SK-N-SH (cell line): ENCODE results near the gene SMIM8. TPM values are rescaled to one million over a fixed set of nuclear protein-coding genes. Genes with fewer than 3 reads are reported as not detected.

Experiments
- CTCF ChIA-PET: fragments of 300-600, 350-600 bp; formaldehyde crosslinking; extraction: SDS; loops from one replicate; lab custom pipeline; 2021; lab: Yijun Ruan, JAX
- POLR2A ChIA-PET: fragments of 350-600 bp; sonication (Branson Sonifier 250); formaldehyde crosslinking; extraction: SDS; loops from one replicate; lab custom pipeline; 2020; ENCODE audit warnings: antibody characterized with exemption, inconsistent platforms; lab: Yijun Ruan, JAX
- DNase-seq: peaks from one replicate; pipeline ENCODE4 v3.0.0; 2012
- H2AFZ ChIP-seq: fragments of 200-600 bp; sonication (generic); 2 replicates; pipeline ENCODE4 v1.8.1; 2016; ENCODE audit warnings: antibody characterized with exemption, mild to moderate bottlenecking, low read depth
- H3F3A ChIP-seq: fragments of 200-600 bp; sonication (generic); replicated peaks from 2 replicates; pipeline ENCODE3; 2016; ENCODE audit warnings: antibody characterized with exemption, mild to moderate bottlenecking; ENCODE audit not compliant: insufficient read depth
- H3K27ac ChIP-seq, 2 experiments: fragments of 200-500 bp in 1 of 2; fragments of 200-600 bp in 1 of 2; sonication (Bioruptor generic) in 1 of 2; sonication (generic), shearing (Covaris generic) in 1 of 2; 2 replicates each; pipeline versions ENCODE4 v1.5.1 to v1.6.1; 2014 to 2016; ENCODE audit warnings: low read depth in 2 of 2, inconsistent platforms in 1 of 2, low read length in 1 of 2, mild to moderate bottlenecking in 1 of 2, mixed read lengths in 1 of 2
- H3K27me3 ChIP-seq: fragments of 200-600 bp; sonication (generic), shearing (Covaris generic); 2 replicates; pipeline ENCODE4 v1.6.1; 2016; ENCODE audit warnings: mixed run types; ENCODE audit not compliant: insufficient read depth
- H3K36me3 ChIP-seq, 2 experiments: fragments of 200-500 bp in 1 of 2; fragments of 200-600 bp in 1 of 2; sonication (Bioruptor generic) in 1 of 2; sonication (generic) in 1 of 2; replicated peaks in 1 of 2; 2 replicates each; pipeline versions ENCODE3 to v1.5.1; 2014 to 2016; ENCODE audit warnings: low read length in 1 of 2, mild to moderate bottlenecking in 1 of 2; ENCODE audit not compliant: insufficient read depth in 2 of 2, control insufficient read depth in 1 of 2
- H3K4me1 ChIP-seq, 2 experiments: fragments of 200-500 bp in 1 of 2; fragments of 200-600 bp in 1 of 2; sonication (Bioruptor generic) in 1 of 2; sonication (generic), shearing (Covaris generic) in 1 of 2; 2 replicates each; pipeline versions ENCODE4 v1.5.1 to v1.6.1; 2014 to 2016; ENCODE audit warnings: low read depth in 1 of 2, low read length in 1 of 2, mixed run types in 1 of 2; ENCODE audit not compliant: insufficient read depth in 2 of 2, control insufficient read depth in 1 of 2
- H3K4me2 ChIP-seq: fragments of 200-600 bp; sonication (generic), shearing (Covaris generic); 2 replicates; pipeline ENCODE4 v1.6.1; 2017; ENCODE audit warnings: mixed run types
- H3K4me3 ChIP-seq, 2 experiments: fragments of 200-500 bp in 1 of 2; fragments of 200-600 bp in 1 of 2; sonication (Bioruptor generic) in 1 of 2; sonication (generic), shearing (Covaris generic) in 1 of 2; 2 replicates each; pipeline versions ENCODE4 v1.5.1 to v1.8.1; 2014 to 2016; ENCODE audit warnings: low read depth in 2 of 2, inconsistent platforms in 1 of 2, low read length in 1 of 2, mild to moderate bottlenecking in 1 of 2, mixed read lengths in 1 of 2, moderate library complexity in 1 of 2
- H3K79me2 ChIP-seq: fragments of 200-600 bp; sonication (generic); 2 replicates; pipeline ENCODE4 v1.8.1; 2017; ENCODE audit warnings: mild to moderate bottlenecking; ENCODE audit not compliant: insufficient read depth
- H3K9ac ChIP-seq: fragments of 200-600 bp; sonication (generic); 2 replicates; pipeline ENCODE4 v1.6.1; 2017; ENCODE audit warnings: mixed run types
- H3K9me2 ChIP-seq: fragments of 200-600 bp; sonication (generic); 2 replicates; pipeline ENCODE4 v1.6.1; 2017; ENCODE audit warnings: mixed run types
- H3K9me3 ChIP-seq: fragments of 200-600 bp; sonication (generic); 2 replicates; pipeline ENCODE4 v1.6.1; 2017; ENCODE audit warnings: mixed run types, mild to moderate bottlenecking, moderate library complexity
- H4K20me1 ChIP-seq: fragments of 200-600 bp; sonication (generic); 2 replicates; pipeline ENCODE4 v1.6.1; 2017; ENCODE audit warnings: mild to moderate bottlenecking, mixed run types; ENCODE audit not compliant: insufficient read depth
- CHD2 ChIP-seq: fragments of 150-350 bp; IDR thresholded peaks from 2 replicates; pipeline ENCODE4 v1.6.1; 2018; ENCODE audit warnings: low read length; ENCODE audit not compliant: partially characterized antibody
- ELF1 ChIP-seq: IDR thresholded peaks from 2 replicates; pipeline ENCODE4 v1.4.0; 2012
- FOSL2 ChIP-seq: IDR thresholded peaks from 2 replicates; pipeline ENCODE4 v1.4.0; 2012; ENCODE audit warnings: low read depth, mild to moderate bottlenecking, moderate library complexity, borderline replicate concordance
- FOXJ3 ChIP-seq: sonication (generic); formaldehyde crosslinking; IDR thresholded peaks from 2 replicates; pipeline ENCODE4 v1.5.1; 2020; ENCODE audit warnings: mild to moderate bottlenecking, missing genetic modification reagents
- GABPA ChIP-seq: IDR thresholded peaks from 2 replicates; pipeline ENCODE4 v1.4.0; 2012; ENCODE audit warnings: low read depth, mild to moderate bottlenecking
- GATA2 ChIP-seq: sonication (generic); formaldehyde crosslinking; IDR thresholded peaks from 2 replicates; pipeline ENCODE4 v1.5.0; 2020; ENCODE audit warnings: mild to moderate bottlenecking, missing genetic modification reagents
- MAX ChIP-seq: IDR thresholded peaks from 2 replicates; pipeline ENCODE4 v1.4.0; 2012; ENCODE audit warnings: low read depth
- MEF2A ChIP-seq: IDR thresholded peaks from 2 replicates; pipeline ENCODE4 v1.4.0; 2012; ENCODE audit warnings: low read depth, borderline replicate concordance
- MXI1 ChIP-seq: IDR thresholded peaks from 2 replicates; pipeline ENCODE4 v1.6.1; 2012; ENCODE audit warnings: mild to moderate bottlenecking, low read depth, low read length, improper control_type of control experiment
- PBX3 ChIP-seq: IDR thresholded peaks from 2 replicates; pipeline ENCODE4; 2012
- RAD21 ChIP-seq: IDR thresholded peaks from 2 replicates; pipeline ENCODE4 v1.6.1; 2012; ENCODE audit warnings: mild to moderate bottlenecking, low read length
- RCOR1 ChIP-seq: fragments of 150-350 bp; IDR thresholded peaks from 2 replicates; pipeline ENCODE4 v1.6.1; 2017; ENCODE audit warnings: antibody characterized with exemption, low read length
- RFX5 ChIP-seq: IDR thresholded peaks from 2 replicates; pipeline ENCODE4 v1.6.1; 2012; ENCODE audit warnings: mild to moderate bottlenecking, improper control_type of control experiment, low read length
- SIN3A ChIP-seq: IDR thresholded peaks from 2 replicates; pipeline ENCODE4 v1.6.1; 2012; ENCODE audit warnings: low read depth, mild to moderate bottlenecking, low read length, moderate library complexity, borderline replicate concordance
- SMC3 ChIP-seq: IDR thresholded peaks from 2 replicates; pipeline ENCODE4 v1.6.1; 2012; ENCODE audit warnings: low read depth, low read length, improper control_type of control experiment
- TCF12 ChIP-seq: IDR thresholded peaks from 2 replicates; pipeline ENCODE4 v1.4.0; 2012
- TEAD4 ChIP-seq: IDR thresholded peaks from 2 replicates; pipeline ENCODE4 v1.4.0; 2012; ENCODE audit warnings: mild to moderate bottlenecking, borderline replicate concordance; ENCODE audit not compliant: insufficient read depth
- USF1 ChIP-seq: IDR thresholded peaks from 2 replicates; pipeline ENCODE4 v1.4.0; 2012; ENCODE audit warnings: low read depth, borderline replicate concordance
- WGBS: methylation state at CpG from one replicate; pipeline ENCODE4 v1.1.6; 2017; ENCODE audit warnings: low lambda C conversion rate; 5-methylcytosine and 5-hydroxymethylcytosine counted together
- polyA plus RNA-seq, 3 experiments: library from polyadenylated mRNA; depleted of rRNA; stranded (reverse); fragments of >200 nt; gene quantifications; 2 replicates each; pipeline ENCODE4 v1.2.3, GENCODE V29; 2012
- TF ChIP-seq, protein P1 (sequence below): fragments of 200-600 bp; sonication (generic); IDR thresholded peaks from 2 replicates; pipeline ENCODE4 v1.6.1; 2017; ENCODE audit warnings: antibody characterized with exemption, mild to moderate bottlenecking, moderate library complexity
- TF ChIP-seq, protein P2 (sequence below): IDR thresholded peaks from 2 replicates; pipeline ENCODE4 v1.6.1; 2012; ENCODE audit warnings: mild to moderate bottlenecking, low read depth, low read length, moderate library complexity

Gene SMIM8
- polyA plus RNA-seq, 1 of the 3 experiments (the other 2 are of a cell fraction) = 1.6 TPM

GRCh38 chr6:87336367-87336766, 14.0 kb downstream of the SMIM8 start (continued):
- TF ChIP-seq, protein P1, sequence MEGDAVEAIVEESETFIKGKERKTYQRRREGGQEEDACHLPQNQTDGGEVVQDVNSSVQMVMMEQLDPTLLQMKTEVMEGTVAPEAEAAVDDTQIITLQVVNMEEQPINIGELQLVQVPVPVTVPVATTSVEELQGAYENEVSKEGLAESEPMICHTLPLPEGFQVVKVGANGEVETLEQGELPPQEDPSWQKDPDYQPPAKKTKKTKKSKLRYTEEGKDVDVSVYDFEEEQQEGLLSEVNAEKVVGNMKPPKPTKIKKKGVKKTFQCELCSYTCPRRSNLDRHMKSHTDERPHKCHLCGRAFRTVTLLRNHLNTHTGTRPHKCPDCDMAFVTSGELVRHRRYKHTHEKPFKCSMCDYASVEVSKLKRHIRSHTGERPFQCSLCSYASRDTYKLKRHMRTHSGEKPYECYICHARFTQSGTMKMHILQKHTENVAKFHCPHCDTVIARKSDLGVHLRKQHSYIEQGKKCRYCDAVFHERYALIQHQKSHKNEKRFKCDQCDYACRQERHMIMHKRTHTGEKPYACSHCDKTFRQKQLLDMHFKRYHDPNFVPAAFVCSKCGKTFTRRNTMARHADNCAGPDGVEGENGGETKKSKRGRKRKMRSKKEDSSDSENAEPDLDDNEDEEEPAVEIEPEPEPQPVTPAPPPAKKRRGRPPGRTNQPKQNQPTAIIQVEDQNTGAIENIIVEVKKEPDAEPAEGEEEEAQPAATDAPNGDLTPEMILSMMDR = no peak
- TF ChIP-seq MEF2A (no peak), MXI1 (no peak)

DNA sequence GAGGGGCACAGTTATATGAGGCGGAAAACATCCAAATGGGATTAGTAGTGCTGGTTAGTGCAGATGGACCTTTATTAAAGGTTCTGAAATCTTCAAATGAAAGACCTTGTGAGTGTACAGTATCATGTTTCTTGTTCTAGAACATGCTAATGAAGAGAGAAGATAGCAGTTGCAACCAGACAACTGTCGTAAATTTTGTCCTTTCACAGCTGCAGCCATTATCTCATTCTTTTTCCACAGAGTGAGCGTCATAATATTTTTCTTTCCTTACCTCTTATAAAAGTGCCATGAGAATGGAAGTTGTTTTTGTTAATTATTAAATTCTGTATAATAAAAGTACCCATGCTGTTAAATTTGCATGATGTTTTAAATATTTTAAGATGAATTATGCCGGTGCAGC, 17.8 kb downstream of the SMIM8 start:
- DNase-seq = no peak
- Histone ChIP-seq H4K20me1 (no peaks in the 10 kb centered on the region), H3K27me3 (no peaks in the 10 kb centered on the region), H3K9me3 (no peaks in the 10 kb centered on the region), H3K4me3 (no peak overlapping the region), H3K9ac (no peak overlapping the region), H3K9me2 (no peaks in the 10 kb centered on the region), H3K27ac (no peak overlapping the region), H3K4me2 (no peak overlapping the region), H3K79me2 (no peaks in the 10 kb centered on the region), H2AFZ (no peak overlapping the region), H3F3A (no peaks in the 10 kb centered on the region), H3K4me1 (no peaks in the 10 kb centered on the region)
- POLR2A ChIA-PET = interaction anchor here (0.7 kb wide), 1 partner anchor 201 kb away, joined by 3 read pairs; no protein-coding TSS in a partner anchor
- over 99% methylated on average over 4 of the region's 4 CpGs for WGBS
- CTCF ChIA-PET = interaction anchor here (1.1 to 2.4 kb wide), 3 partner anchors 9 to 63 kb away, joined by 3 to 8 read pairs (median 7); no protein-coding TSS in a partner anchor
- TF ChIP-seq ELF1 (no peak), GATA2 (CRISPR knock-in tag) (no peak), GABPA (no peak), FOXJ3 (CRISPR knock-in tag) (no peak), MAX (no peak), RAD21 (no peak), TCF12 (no peak), TEAD4 (no peak), SMC3 (no peak), RFX5 (no peak), MEF2A (no peak), SIN3A (no peak), FOSL2 (no peak), CHD2 (no peak), RCOR1 (no peak), PBX3 (no peak), USF1 (no peak)
- TF ChIP-seq, protein P2, sequence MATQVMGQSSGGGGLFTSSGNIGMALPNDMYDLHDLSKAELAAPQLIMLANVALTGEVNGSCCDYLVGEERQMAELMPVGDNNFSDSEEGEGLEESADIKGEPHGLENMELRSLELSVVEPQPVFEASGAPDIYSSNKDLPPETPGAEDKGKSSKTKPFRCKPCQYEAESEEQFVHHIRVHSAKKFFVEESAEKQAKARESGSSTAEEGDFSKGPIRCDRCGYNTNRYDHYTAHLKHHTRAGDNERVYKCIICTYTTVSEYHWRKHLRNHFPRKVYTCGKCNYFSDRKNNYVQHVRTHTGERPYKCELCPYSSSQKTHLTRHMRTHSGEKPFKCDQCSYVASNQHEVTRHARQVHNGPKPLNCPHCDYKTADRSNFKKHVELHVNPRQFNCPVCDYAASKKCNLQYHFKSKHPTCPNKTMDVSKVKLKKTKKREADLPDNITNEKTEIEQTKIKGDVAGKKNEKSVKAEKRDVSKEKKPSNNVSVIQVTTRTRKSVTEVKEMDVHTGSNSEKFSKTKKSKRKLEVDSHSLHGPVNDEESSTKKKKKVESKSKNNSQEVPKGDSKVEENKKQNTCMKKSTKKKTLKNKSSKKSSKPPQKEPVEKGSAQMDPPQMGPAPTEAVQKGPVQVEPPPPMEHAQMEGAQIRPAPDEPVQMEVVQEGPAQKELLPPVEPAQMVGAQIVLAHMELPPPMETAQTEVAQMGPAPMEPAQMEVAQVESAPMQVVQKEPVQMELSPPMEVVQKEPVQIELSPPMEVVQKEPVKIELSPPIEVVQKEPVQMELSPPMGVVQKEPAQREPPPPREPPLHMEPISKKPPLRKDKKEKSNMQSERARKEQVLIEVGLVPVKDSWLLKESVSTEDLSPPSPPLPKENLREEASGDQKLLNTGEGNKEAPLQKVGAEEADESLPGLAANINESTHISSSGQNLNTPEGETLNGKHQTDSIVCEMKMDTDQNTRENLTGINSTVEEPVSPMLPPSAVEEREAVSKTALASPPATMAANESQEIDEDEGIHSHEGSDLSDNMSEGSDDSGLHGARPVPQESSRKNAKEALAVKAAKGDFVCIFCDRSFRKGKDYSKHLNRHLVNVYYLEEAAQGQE = no peak
- TF ChIP-seq, all 33 proteins: peak for 0
- H3K36me3 ChIP-seq = peaks cover 0 to 4% of the 10 kb centered on the region in 2 experiments
